ENCODE data around the gene TPX2.

The TPX2 gene

GRCh38 chr20:31698803-31699718 is 40.0 kb upstream of the TPX2 start:
- peak; percentile 70 for DNase-seq (ENCODE audit: insufficient read length)
- peak; percentile 79 for FAIRE-seq
- TF ChIP-seq POLR2AphosphoS5 (IDR thresholded peaks at IDR 0.05; ENCODE audit: low read depth, low read length), result 0 out of 2 replicates have a peak, but pooled peaks have one; percentile 24
- no peak for TF ChIP-seq TAF1 (IDR thresholded peaks at IDR 0.05; ENCODE audit: borderline replicate concordance, low read depth, low read length)

GRCh38 chr20:31699801-31700728 is 39.0 kb upstream of the TPX2 start:
- no peak for TF ChIP-seq POLR2AphosphoS5 (IDR thresholded peaks at IDR 0.05; ENCODE audit: low read depth, low read length)
- FAIRE-seq (no peak), DNase-seq (ENCODE audit: insufficient read length) (no peak)

GRCh38 chr20:31700747-31701146 is 38.3 kb upstream of the TPX2 start:
- FAIRE-seq (no peak), DNase-seq (ENCODE audit: insufficient read length) (no peak)
- no peak for TF ChIP-seq POLR2AphosphoS5 (IDR thresholded peaks at IDR 0.05; ENCODE audit: low read depth, low read length)
- TF ChIP-seq TAF1 (IDR thresholded peaks at IDR 0.05; ENCODE audit: borderline replicate concordance, low read depth, low read length), result no peak
- no peak for TF ChIP-seq POLR2A (IDR thresholded peaks at IDR 0.05; ENCODE audit: low read depth, low read length)

GRCh38 chr20:31701591-31701990 is 37.5 kb upstream of the TPX2 start:
- no peak for TF ChIP-seq TAF1 (IDR thresholded peaks at IDR 0.05; ENCODE audit: borderline replicate concordance, low read depth, low read length)
- no peak for TF ChIP-seq POLR2A (IDR thresholded peaks at IDR 0.05; ENCODE audit: low read depth, low read length)
- TF ChIP-seq POLR2AphosphoS5 (IDR thresholded peaks at IDR 0.05; ENCODE audit: low read depth, low read length), result no peak
- DNase-seq (ENCODE audit: insufficient read length) (no peak), FAIRE-seq (no peak)

- DNase-seq (ENCODE audit: insufficient read length) (no peak), FAIRE-seq (no peak)
- no peak for TF ChIP-seq POLR2A (IDR thresholded peaks at IDR 0.05; ENCODE audit: low read depth, low read length)
Measured at GRCh38 chr20:31704225-31705119, 34.6 kb upstream of the TPX2 start.

GRCh38 chr20:31705191-31705590 is 33.9 kb upstream of the TPX2 start:
- no peak for TF ChIP-seq POLR2A (IDR thresholded peaks at IDR 0.05; ENCODE audit: low read depth, low read length)
- no peak for TF ChIP-seq TAF1 (IDR thresholded peaks at IDR 0.05; ENCODE audit: borderline replicate concordance, low read depth, low read length)
- no peak for TF ChIP-seq POLR2AphosphoS5 (IDR thresholded peaks at IDR 0.05; ENCODE audit: low read depth, low read length)
- FAIRE-seq, result no peak

GRCh38 chr20:31705598-31706597 is 33.2 kb upstream of the TPX2 start:
- no peak for TF ChIP-seq POLR2A (IDR thresholded peaks at IDR 0.05; ENCODE audit: low read depth, low read length)
- no peak for TF ChIP-seq POLR2AphosphoS5 (IDR thresholded peaks at IDR 0.05; ENCODE audit: low read depth, low read length)
- no peak for TF ChIP-seq TAF1 (IDR thresholded peaks at IDR 0.05; ENCODE audit: borderline replicate concordance, low read depth, low read length)
- FAIRE-seq, result peak; percentile 62
- no peak for DNase-seq (ENCODE audit: insufficient read length)

More at GRCh38 chr20:31705191-31705590, 33.9 kb upstream of the TPX2 start:
- DNase-seq (ENCODE audit: insufficient read length), result no peak

GRCh38 chr20:31706607-31707257 is 32.4 kb upstream of the TPX2 start:
- DNase-seq (ENCODE audit: insufficient read length) (no peak), FAIRE-seq (no peak)
- no peak for TF ChIP-seq TAF1 (IDR thresholded peaks at IDR 0.05; ENCODE audit: borderline replicate concordance, low read depth, low read length)
- no peak for TF ChIP-seq POLR2AphosphoS5 (IDR thresholded peaks at IDR 0.05; ENCODE audit: low read depth, low read length)
- no peak for TF ChIP-seq POLR2A (IDR thresholded peaks at IDR 0.05; ENCODE audit: low read depth, low read length)

GRCh38 chr20:31707258-31707615 is 31.9 kb upstream of the TPX2 start:
- TF ChIP-seq POLR2A (IDR thresholded peaks at IDR 0.05; ENCODE audit: low read depth, low read length) (no peak), TAF1 (IDR thresholded peaks at IDR 0.05; ENCODE audit: borderline replicate concordance, low read depth, low read length) (no peak), POLR2AphosphoS5 (IDR thresholded peaks at IDR 0.05; ENCODE audit: low read depth, low read length) (no peak)
- no peak for FAIRE-seq
- DNase-seq (ENCODE audit: insufficient read length), result no peak

Measured in GM12892 (cell line).